Right ventricle myocardium inferior (tissue), 1 donor: ENCODE measurements around the gene VASH1. TPM values are rescaled to one million over a fixed set of nuclear protein-coding genes. Genes with fewer than 3 reads are reported as not detected.

Source experiments
- ATAC-seq: fragments of 200-7000 bp; cut with Tn5 transposase; one replicate; pipeline ENCODE4 v1.9.1; 2020; ENCODE audit warnings: mild to moderate bottlenecking, moderate library complexity
- DNase-seq: peaks from one replicate; pipeline ENCODE4 v3.0.0; 2021; ENCODE audit errors: missing footprints
- intact Hi-C: fragments of 100-400 bp; cut with DNase I; formaldehyde crosslinking; loops from one replicate; pipeline ENCODE4 v1.11.0; 2022
- total RNA-seq: library from RNA; stranded (reverse); fragmentation: NEBNext Ultra II Directional; extraction: Animal tissue kit (Norgen Biotek cat#: 25700); gene quantifications from one replicate; pipeline ENCODE4 v1.2.1, GENCODE V29; 2021
- donor health status: DM: no; HTN: yes; CAD: no; lungs with severe emphysema.

VASH1 gene
- total RNA-seq, 1 donor from 2014 or later, result 14.4 TPM

DNA sequence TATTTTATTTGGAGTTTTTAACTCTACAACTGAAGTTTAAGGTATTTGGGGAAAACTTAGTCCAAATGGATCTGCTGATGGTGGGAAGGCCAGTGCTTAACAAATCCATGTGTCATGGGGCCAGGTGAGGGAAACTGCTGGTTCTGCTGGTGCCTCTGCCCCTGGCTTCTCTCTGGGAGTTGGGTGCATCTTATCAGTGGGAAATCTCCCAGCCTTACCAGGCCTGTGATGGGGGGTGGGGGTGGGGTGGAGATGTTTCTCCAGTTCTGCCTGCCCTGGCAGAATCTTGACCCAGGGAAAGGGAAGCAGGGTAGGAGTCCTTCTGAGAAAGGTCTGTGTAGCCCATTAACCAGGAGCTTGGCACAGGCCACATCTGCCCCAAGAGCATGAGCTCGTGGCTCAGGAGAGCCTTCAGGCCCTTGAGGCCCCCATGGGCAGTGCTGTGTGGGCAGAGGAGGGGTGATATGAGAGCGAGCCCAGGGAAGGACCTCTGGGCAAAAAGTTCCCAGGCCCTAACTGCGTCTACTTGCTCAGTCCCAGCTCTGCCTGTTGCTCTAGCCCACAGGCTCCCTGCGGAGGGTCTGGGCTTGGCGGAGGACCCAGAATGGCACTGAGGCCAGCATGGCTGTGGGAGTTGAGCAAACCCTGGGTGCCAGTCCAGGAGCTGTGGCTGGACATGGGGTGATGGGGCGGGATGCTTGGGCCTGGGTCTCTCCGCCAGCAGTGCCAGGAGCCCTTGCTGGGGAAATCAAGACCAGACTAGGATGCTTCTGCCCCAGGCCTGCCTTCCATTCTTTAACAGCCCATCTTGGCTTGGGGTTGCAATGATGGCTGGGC lies 18.2 kb downstream of the VASH1 start:
- ATAC-seq (no peak), DNase-seq (no peak)
- intact Hi-C loops, result no loop called here

DNA sequence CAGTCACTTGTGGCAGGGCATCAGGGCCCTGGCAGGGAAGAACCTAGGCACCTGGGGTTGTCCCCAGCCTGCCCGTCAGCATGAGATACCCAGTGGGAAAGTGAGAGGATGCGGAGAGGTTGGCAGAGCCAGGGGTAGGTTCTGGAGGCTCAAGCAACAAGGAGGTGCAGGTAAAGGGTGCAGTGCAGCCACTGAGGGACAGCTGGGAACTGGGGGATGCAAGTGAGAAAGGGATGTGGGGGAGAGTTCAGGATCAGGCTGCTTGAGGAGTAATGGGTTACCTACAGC lies 18.7 kb downstream of the VASH1 start:
- DNase-seq (no peak), ATAC-seq (no peak)
- intact Hi-C loops, result no loop called here

DNA sequence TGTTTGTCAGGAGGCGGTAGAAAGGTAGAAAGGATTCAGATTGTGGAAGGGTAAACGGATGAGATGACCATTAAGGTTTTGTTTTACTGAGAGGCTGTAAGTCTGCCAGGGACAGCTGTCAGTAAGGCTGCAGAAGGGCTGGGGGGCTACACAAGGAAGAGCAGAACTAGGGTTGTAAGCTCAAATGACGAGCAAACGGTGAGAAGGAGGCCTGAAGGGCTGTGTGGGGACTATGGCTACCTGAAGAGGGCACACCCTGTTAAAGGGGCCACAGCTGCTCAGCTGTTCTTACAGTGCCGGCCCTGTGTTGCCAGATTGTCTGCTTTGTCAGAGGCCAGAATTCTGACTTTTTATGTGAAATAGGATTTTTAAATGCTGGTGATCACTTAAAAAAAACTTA lies 19.1 kb downstream of the VASH1 start:
- ATAC-seq, result no peak
- intact Hi-C loops, result no loop called here
- no peak for DNase-seq

DNA sequence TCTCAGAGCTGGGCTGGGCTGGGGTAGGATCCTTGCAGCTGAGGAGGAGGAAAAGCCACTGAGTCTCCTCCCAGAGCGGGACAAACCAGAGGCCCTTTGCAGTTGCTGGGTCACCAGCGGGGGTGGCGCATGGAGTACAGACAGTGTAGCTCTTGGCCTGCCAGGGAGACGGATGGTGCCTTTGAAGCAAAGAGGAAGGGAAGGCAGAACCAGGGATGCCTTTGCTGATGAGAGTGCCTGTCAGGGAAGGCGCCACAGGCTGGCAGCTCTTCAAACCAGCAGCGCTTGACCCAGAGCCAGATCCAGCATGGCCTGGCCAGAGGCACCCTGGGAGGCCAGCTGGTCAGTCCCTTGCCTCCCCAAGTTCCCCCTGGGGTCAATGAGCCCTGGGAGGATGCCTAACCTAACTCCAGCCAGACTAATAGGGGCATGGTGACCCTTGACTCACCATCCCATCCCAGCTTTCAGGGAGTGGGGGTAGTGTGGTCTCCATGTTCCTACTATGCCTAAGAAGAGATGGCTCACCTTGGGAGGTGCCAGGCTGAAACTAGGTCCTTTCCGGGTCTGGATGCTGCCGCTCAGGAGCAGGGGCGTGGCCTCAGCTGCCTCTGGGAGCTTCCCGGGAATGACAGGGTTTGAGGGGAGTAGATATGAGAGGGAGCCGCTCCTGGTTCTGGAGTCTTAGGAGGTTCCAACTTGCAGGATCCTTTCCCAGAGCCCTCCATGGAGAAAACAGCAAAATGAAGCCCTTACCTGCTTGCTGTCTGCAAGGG lies 19.8 kb downstream of the VASH1 start:
- ATAC-seq (no peak), DNase-seq (no peak)
- intact Hi-C loops, result no loop called here

DNA sequence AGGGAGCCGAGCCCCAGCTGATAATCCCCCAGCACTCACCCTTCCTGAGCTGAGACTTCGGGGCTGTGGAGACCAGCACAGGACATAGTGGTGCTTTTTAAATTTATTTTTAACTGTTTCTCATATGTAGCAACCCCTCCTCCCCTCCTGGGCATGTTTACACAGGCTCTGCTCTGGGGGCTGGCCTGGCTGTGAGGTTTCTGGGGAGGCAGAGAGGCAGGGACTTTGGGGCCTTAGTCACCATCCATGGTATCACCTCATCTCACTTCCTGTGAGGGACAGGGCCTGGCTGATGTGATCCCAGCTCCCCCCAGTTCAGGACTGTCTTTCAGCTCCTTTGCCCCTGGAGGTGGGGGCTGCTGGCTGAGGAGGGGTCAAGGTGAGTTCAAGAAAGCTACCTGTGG lies 20.4 kb downstream of the VASH1 start:
- intact Hi-C loops, result no loop called here
- ATAC-seq (no peak), DNase-seq (no peak)

DNA sequence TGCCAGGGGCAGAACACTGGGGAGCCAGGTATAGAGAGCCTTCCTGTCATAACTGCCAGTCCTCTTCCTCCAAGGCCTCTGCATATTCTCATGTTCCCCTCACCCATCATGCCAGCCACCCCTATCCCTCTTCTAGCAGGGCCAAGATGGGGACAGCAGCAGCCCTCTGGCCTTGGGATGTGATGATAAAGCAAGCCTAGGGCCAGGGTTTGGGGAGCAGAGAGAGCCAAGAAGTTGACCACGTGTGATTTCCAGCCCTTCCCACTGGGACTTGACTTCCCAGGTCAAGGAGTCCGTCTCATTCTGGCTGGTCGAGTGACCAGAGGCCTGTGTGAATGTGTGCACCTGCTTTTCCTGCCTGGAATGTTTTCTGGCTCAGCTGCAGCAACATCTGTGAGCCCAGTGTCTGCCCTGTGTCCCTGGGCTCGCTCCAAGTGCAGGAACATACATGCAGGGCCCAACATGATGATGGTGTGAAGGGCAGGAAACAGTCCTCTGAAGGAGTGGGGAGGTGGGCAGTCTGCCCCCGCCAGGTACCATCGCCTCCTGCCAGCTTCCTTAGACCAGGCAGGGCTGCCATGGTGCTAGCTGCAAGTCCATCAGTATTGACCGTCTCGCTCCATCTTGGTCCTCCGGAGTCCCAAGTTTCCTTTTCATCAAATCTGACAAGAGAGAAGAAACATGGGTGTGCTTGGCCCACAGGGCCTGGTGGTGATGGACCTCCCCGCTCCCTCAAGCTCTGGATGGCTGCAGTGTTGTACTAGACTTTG lies 21.0 kb downstream of the VASH1 start:
- intact Hi-C loops, result no loop called here
- DNase-seq, result no peak
- ATAC-seq, result no peak

DNA sequence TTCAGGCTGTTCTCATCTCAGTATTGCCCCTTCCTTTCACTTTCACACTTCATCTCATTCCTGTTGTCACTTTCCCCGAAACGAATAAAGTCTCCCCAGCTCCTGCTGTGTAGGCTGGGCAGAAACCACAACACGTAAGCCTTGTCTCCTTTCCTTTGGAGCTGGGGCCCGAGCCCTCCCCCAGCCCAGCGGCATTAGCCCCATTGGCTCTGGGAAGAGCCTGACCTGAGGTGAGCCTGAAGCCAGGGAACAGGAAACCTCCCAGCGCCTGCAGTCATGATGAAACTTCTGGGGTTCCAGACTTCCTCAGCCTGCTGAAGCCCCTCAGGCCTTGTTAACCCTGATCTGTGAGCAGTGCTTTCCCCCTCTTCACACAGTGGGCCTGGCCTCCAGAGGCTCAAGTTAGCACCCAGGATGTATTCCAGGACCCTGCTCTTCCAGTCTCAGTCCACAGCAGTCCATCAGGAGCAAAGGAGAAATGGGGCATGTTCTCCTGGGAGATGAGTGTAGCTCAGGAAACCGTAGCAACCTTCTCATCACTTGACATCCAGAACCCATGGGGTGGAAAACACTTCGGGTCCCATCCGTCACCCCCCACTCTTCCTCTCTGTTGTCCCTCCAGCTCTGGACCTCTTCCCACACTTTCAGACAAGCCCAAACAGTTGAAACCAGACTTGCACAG lies 21.8 kb downstream of the VASH1 start:
- intact Hi-C loops, result no loop called here
- no peak for DNase-seq
- peak; percentile 2 for ATAC-seq

DNA sequence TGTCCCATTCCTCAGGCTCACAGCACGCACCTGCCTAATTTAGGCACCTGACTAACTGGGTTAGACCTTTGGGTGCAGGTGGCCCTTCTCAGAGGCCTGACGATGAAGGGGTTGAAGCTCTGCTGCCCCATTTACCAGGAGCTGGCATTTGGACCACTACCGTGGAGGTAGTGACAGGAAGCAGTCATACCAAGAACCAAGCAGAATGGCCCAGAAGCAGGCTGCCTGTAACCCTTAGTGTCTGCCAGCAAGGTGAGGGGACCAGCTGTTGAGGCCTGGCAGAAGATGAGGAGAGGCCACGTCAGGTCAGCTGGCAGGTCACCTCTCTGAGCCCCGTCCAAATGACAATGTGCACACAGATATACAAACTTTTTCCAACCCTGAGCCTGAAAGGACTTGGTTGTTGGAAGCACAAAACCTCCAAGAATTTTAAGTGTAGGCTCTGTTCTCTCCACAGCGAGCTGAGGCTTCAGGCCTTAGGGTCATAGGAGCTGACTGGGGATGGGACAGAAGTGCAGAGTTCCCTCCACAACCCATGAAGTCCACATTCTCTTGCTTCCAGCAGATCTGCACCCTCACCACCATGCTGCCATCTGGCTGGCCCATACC lies 23.1 kb downstream of the VASH1 start:
- no peak for ATAC-seq
- intact Hi-C loops, result no loop called here
- DNase-seq, result no peak

DNA sequence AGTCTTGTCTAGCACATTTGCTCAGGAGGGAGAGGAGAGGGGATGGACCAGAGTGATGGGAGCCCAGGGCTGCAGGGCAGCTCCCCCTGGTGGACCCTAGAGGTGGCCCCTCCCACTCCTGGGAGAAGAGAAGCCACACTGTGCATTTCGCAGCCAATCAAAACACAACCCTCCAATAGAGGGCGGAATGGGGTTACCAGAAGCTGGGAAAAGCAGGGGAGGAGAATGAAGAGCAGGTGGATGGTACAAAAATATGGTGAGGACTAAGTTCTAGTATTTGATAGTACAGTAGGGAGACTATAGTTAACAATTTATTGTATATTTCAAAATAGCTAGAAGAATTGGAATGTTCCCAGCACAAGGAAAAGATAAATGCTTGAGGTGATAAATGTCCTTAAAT lies 23.6 kb downstream of the VASH1 start:
- DNase-seq (no peak), ATAC-seq (peak; percentile 89)
- intact Hi-C loops, result loop anchor here (1.0 kb wide), 1 partner anchor 75 kb away; no protein-coding TSS in a partner anchor

DNA sequence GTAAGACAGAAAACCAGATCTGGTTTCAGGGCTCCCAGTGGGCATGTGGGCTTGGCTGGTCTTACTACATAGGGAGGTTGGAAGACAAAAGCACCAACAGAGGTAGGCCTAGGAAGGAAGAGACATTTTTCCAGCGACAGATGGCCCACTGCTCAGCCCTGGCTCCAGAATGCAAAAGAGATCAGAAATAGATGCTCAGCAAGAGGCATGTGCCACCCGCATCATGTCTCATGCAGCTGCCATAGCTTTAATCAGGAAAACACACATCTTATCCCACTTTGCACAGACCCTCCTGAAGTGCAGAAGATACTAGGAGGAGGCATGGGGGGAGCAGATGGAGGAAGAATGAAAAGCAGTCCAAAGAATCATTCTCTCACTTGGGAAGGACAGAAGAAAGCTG lies 25.3 kb downstream of the VASH1 start:
- intact Hi-C loops, result no loop called here
- ATAC-seq (no peak), DNase-seq (no peak)

DNA sequence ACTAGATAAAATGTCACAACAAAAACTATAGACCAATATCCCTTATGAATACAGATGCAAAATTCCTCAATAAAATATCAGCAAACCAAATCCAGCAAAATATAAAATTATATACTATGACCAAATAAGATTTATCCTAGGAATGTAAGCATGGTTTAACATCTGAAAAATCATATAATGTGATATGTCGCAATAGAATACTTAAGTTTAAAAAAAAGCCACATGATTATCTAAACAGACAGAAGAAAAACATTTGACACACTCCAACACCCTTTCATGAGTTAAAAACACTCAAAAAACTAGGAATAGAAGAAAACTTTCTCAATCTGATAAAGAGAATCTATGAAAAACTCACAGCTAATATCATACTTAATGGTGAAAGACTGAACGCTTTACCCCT lies 31.2 kb downstream of the VASH1 start:
- no peak for DNase-seq
- ATAC-seq, result no peak
- intact Hi-C loops, result no loop called here

DNA sequence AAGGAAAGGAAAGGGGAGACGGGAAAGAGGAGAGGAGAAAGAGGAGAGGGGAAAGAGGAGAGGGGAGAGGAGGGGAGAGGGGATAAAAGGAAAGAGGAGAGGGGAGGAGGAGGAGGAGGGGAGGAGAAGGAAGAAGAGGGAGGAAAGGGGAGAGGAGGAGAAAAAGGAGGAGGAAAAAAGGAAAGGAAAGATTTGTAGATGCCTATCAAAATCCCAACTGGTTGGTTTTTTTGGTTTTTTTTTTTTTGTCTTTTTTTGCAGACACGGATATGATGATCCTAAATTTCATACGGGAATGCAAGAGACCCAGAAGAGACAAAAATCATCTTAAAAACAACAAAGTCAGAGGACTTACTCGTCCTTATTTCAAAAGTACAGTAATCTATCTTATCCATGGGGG lies 32.1 kb downstream of the VASH1 start:
- ATAC-seq, result no peak
- intact Hi-C loops, result no loop called here
- DNase-seq, result no peak

DNA sequence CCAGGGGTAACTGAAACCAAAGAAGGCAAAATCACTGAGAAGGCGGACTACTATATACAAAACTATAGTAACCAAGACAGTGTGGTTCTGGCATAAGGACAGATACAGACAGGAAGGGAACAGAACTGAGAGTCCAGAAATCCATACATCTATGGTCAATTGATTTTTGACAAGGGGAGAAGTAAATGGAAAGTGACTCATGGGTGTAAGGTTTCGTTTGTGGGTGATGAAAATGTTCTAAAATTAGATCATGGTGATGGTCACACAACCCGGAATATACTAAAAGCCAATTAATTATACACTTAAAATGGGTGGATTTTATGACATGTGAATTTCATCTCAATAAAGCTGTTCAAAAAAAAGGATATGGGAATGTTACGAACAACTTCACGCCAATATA lies 32.7 kb downstream of the VASH1 start:
- DNase-seq (no peak), ATAC-seq (no peak)
- intact Hi-C loops, result no loop called here

DNA sequence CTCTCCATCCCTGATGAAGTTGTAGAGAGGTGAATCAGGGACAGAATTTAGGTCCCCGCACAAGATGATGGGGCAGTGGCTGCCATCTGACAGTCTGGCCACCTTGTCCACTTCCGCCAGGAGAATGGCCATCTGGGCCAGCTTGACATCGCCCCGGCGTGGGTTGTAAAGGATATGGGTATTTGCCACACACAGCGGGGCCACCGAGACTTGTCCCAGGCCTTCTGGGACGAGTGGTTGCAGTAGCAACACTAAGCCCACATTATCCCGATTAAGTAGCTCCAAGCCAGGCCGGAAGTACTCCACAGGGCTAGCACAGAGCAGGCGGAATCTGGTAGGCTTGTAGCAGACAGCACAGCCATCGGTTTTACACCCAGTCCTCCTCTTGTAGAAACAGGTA lies 45.2 kb downstream of the VASH1 start:
- intact Hi-C loops, result no loop called here
- no peak for ATAC-seq

DNA sequence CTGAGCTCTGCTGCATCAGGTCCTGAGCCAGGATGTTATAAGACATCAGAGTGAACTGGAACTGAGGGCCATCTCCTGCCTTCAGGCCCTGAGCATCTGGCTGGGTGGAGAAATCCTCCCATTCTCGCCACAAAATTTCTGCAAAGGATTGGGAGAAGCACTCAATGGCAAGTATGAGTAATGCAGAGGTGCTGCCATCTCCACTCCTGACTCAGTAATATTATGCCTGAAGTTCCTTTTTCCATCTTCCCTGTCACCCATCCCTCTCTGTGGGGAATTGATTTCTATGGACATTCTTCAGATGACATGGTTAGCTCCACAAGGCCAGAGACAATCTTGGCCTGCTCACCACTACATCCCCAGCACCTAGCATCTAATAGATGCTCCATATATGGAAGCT lies 46.7 kb downstream of the VASH1 start:
- ATAC-seq (no peak), DNase-seq (no peak)
- intact Hi-C loops, result no loop called here

More for the DNA sequence above, 45.2 kb downstream of the VASH1 start:
- DNase-seq, result no peak

DNA sequence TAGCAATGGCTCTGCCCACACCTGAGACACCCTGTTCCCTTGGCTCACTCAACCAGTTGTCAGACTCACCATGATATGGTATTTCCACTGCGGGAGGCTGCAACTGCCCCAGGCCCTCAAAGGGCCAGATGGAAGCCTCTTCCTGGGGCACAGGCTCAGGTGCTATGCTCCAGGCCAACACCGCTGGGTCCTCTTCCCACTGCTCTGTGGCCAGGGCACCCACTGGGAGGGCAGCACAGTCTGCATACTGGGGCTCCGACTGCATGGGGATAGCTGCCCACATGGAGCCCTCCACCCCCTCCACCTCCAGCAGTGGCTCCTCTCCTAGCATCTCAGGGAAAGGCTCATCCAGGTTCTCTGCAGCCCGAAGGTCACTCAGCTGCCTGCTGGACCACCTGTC lies 47.7 kb downstream of the VASH1 start:
- DNase-seq (no peak), ATAC-seq (no peak)
- intact Hi-C loops, result no loop called here

DNA sequence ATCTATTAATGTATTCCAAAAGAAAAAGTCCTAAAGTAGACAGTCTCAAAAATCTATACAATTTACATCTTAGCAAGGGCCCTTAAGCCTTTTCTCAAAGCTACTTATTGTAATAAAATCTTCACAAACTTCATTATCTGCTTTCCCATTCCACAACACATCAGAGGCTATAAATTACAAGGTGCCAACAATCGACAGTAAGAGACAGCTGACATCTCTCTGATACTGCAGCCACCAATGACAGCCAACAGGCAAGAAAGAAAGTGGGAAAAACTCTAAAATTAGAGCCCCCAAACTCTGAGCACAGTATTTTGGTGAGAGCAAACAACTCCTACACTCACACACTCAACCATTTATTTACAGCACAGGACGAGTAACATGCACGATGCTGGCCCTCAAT lies 49.3 kb downstream of the VASH1 start:
- intact Hi-C loops, result loop anchor here (5.0 kb wide), 2 partner anchors 52 to 512 kb away; partner anchors contain the start of genes GSTZ1 and POMT2

DNA sequence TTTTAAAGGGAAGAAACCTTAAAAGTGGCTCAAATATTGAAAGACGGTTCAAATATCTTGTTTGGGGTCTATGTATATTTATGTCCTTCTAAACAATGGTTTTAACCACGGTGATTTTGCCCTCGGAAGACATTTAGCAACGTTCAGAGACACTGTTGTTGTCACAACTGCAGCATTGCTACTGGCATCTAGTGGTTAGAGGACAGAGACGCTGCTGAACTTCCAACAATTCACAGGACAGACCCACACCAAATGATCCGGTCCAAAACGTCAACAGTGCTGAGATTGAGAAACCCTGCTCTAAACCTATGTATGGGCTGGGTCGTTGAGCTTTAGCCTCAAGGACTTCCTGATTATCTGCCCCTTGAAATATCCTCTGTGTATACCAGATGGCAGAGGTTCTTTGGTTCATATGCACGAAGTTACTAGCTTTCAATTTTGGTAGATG lies 49.7 kb downstream of the VASH1 start:
- ATAC-seq, result peak; percentile 37
- intact Hi-C loops, result loop anchor here (1.0 to 5.0 kb wide), 3 partner anchors 51 to 511 kb away; partner anchors contain the start of genes GSTZ1 and POMT2
- DNase-seq, result no peak

More for the DNA sequence above, 49.3 kb downstream of the VASH1 start:
- no peak for ATAC-seq
- no peak for DNase-seq
